Measurements from ENCODE around the gene DCAKD. TPM values are rescaled to one million over a fixed set of nuclear protein-coding genes. Genes with fewer than 3 reads are reported as not detected.

The DCAKD gene
- total RNA-seq, 4 donors from 2014 or later, result 50.3 to 68.8 (median 57.9) TPM

- intact Hi-C loops (cut with DNase I), result no loop called here
- H3K4me1 ChIP-seq, result peaks cover 25 to 53% (median 37%) of the 10 kb centered on the region in 4 donors
- TF ChIP-seq EP300 (IDR thresholded peaks at IDR 0.05) (no peak), POLR2A (IDR thresholded peaks at IDR 0.05; ENCODE audit: low read depth) (no peak), CTCF (IDR thresholded peaks at IDR 0.05) (no peak), POLR2AphosphoS5 (IDR thresholded peaks at IDR 0.05) (no peak)
- no peak overlapping the region for H3K4me3 ChIP-seq
- no peaks in the 10 kb centered on the region for H3K27me3 ChIP-seq
- peaks cover 52 to 100% (median 95%) of the 10 kb centered on the region in 4 donors for H3K36me3 ChIP-seq
- DNase-seq (ENCODE audit: extremely low spot score), result no peak
- H3K27ac ChIP-seq (replicated peaks in 1 of 4), result peak overlapping the region in 1 of 4 donors; percentile 18
- no peaks in the 10 kb centered on the region for H3K9me3 ChIP-seq
- 94% methylated on average over 6 of the region's 6 CpGs for WGBS
Observed at GRCh38 chr17:45086865-45087503, 35.6 kb upstream of the DCAKD start.

GRCh38 chr17:45086391-45086790, 35.0 kb upstream of the DCAKD start:
- Histone ChIP-seq H3K4me3 (no peak overlapping the region), H3K36me3 (peaks cover 57 to 100% (median 95%) of the 10 kb centered on the region in 4 donors), H3K27ac (replicated peaks in 1 of 4) (no peak overlapping the region), H3K9me3 (no peaks in the 10 kb centered on the region), H3K4me1 (peaks cover 21 to 53% (median 37%) of the 10 kb centered on the region in 4 donors), H3K27me3 (no peaks in the 10 kb centered on the region)
- intact Hi-C loops (cut with DNase I), result no loop called here
- WGBS, result 82% methylated on average over 4 of the region's 4 CpGs
- TF ChIP-seq EP300 (IDR thresholded peaks at IDR 0.05) (no peak), POLR2AphosphoS5 (IDR thresholded peaks at IDR 0.05) (no peak), POLR2A (IDR thresholded peaks at IDR 0.05; ENCODE audit: low read depth) (no peak)
- DNase-seq (ENCODE audit: extremely low spot score), result no peak

- Histone ChIP-seq H3K27me3 (no peaks in the 10 kb centered on the region), H3K4me3 (no peak overlapping the region), H3K36me3 (peaks cover 36 to 78% (median 67%) of the 10 kb centered on the region in 4 donors), H3K4me1 (peaks cover 8 to 36% (median 27%) of the 10 kb centered on the region in 4 donors), H3K27ac (replicated peaks in 1 of 4) (peak overlapping the region in 3 of 4 donors; percentile 5 to 41 (median 28)), H3K9me3 (no peaks in the 10 kb centered on the region)
- DNase-seq (ENCODE audit: extremely low spot score), result no peak
- TF ChIP-seq CTCF (IDR thresholded peaks at IDR 0.05) (no peak), POLR2A (IDR thresholded peaks at IDR 0.05; ENCODE audit: low read depth) (no peak), POLR2AphosphoS5 (IDR thresholded peaks at IDR 0.05) (no peak), EP300 (IDR thresholded peaks at IDR 0.05) (no peak)
- WGBS, result 80% methylated on average over 6 of the region's 6 CpGs
- intact Hi-C loops (cut with DNase I), result no loop called here
Observed at GRCh38 chr17:45081047-45081703, 29.7 kb upstream of the DCAKD start.

GRCh38 chr17:45077643-45078042, 26.2 kb upstream of the DCAKD start:
- no peak for DNase-seq (ENCODE audit: extremely low spot score)
- no peaks in the 10 kb centered on the region for H3K27me3 ChIP-seq
- no peaks in the 10 kb centered on the region for H3K9me3 ChIP-seq
- TF ChIP-seq EP300 (IDR thresholded peaks at IDR 0.05) (no peak), CTCF (IDR thresholded peaks at IDR 0.05) (no peak), POLR2AphosphoS5 (IDR thresholded peaks at IDR 0.05) (no peak), POLR2A (IDR thresholded peaks at IDR 0.05; ENCODE audit: low read depth) (no peak)
- H3K4me3 ChIP-seq, result no peak overlapping the region
- WGBS, result 85% methylated on average over 3 of the region's 3 CpGs
- peaks cover 11 to 70% (median 38%) of the 10 kb centered on the region in 4 donors for H3K36me3 ChIP-seq
- H3K4me1 ChIP-seq, result peaks cover 18 to 58% (median 54%) of the 10 kb centered on the region in 4 donors
- peak overlapping the region in 1 of 4 donors; percentile 7 for H3K27ac ChIP-seq (replicated peaks in 1 of 4)
- intact Hi-C loops (cut with DNase I), result no loop called here

- Histone ChIP-seq H3K4me3 (no peak overlapping the region), H3K36me3 (peaks cover 0 to 60% (median 20%) of the 10 kb centered on the region in 4 donors), H3K27ac (replicated peaks in 1 of 4) (peak overlapping the region; percentile 41 to 78 (median 67)), H3K27me3 (no peaks in the 10 kb centered on the region), H3K9me3 (no peaks in the 10 kb centered on the region), H3K4me1 (peaks cover 18 to 46% (median 40%) of the 10 kb centered on the region in 4 donors)
- WGBS, result 73% methylated on average over 5 of the region's 5 CpGs
- no peak for DNase-seq (ENCODE audit: extremely low spot score)
- intact Hi-C loops (cut with DNase I), result no loop called here
- TF ChIP-seq CTCF (IDR thresholded peaks at IDR 0.05), result no peak
- TF ChIP-seq POLR2AphosphoS5 (IDR thresholded peaks at IDR 0.05), result peak; percentile 35 to 49
Observed at GRCh38 chr17:45073414-45074070, 22.1 kb upstream of the DCAKD start.
